Activated B cell treated with CpG ODN at 0.5 μM for 24 hours (primary cell): ENCODE results near the gene SORBS1. TPM values are rescaled to one million over a fixed set of nuclear protein-coding genes. Genes with fewer than 3 reads are reported as not detected.

Experiments used
- ATAC-seq: fragments of 200-7000 bp; cut with Tn5 transposase; one replicate; pipeline ENCODE4 v1.10.0; 2021; ENCODE audit warnings: low read depth, mild to moderate bottlenecking, moderate library complexity
- CTCF ChIA-PET: fragments of 350-600 bp; sonication (Branson Sonifier 250); formaldehyde crosslinking; loops from one replicate; lab custom pipeline; 2021; ENCODE audit warnings: antibody characterized with exemption; lab: Charles Lee
- POLR2A ChIA-PET: fragments of 350-600 bp; sonication (Branson Sonifier 250); formaldehyde crosslinking; loops from one replicate; lab custom pipeline; 2021; ENCODE audit warnings: antibody characterized with exemption; lab: Charles Lee
- DNase-seq: peaks from one replicate; pipeline ENCODE4 v3.0.0; 2022
- H3K27ac Mint-ChIP-seq: one replicate; pipeline ENCODE4 v1.8.0; 2020; ENCODE audit warnings: mixed read lengths
- H3K27me3 Mint-ChIP-seq: one replicate; pipeline ENCODE4 v1.8.0; 2021; ENCODE audit warnings: mixed read lengths
- H3K36me3 Mint-ChIP-seq: one replicate; pipeline ENCODE4 v1.8.0; 2021; ENCODE audit warnings: low read depth, mixed read lengths
- H3K4me1 Mint-ChIP-seq: one replicate; pipeline ENCODE4 v1.8.0; 2021; ENCODE audit warnings: mixed read lengths
- H3K4me3 Mint-ChIP-seq: one replicate; pipeline ENCODE4 v1.8.0; 2020; ENCODE audit warnings: mild to moderate bottlenecking, mixed read lengths
- H3K9me3 Mint-ChIP-seq: one replicate; pipeline ENCODE4 v1.8.0; 2020; ENCODE audit warnings: mixed read lengths
- CTCF ChIP-seq: fragments of 200-600 bp; IDR thresholded peaks from one replicate; pipeline ENCODE4 v1.8.0; 2022; ENCODE audit warnings: antibody characterized with exemption, mild to moderate bottlenecking
- intact Hi-C: fragments of 100-400 bp; cut with micrococcal nuclease; formaldehyde crosslinking; loops from one replicate; pipeline ENCODE4 v1.15.1; 2024
- total RNA-seq: library from RNA; stranded (reverse); gene quantifications from 2 replicates; pipeline ENCODE4 v1.2.3, GENCODE V29; 2022

The SORBS1 gene
- total RNA-seq, 1 donor from 2014 or later = 0.42 TPM

GRCh38 chr10:95275726-95276366, 285.3 kb downstream of the SORBS1 start:
- Mint-ChIP-seq H3K4me1 (peaks cover 58% of the 10 kb centered on the region), H3K27me3 (no peaks in the 10 kb centered on the region), H3K4me3 (no peak overlapping the region), H3K9me3 (no peaks in the 10 kb centered on the region), H3K36me3 (peaks cover 24% of the 10 kb centered on the region), H3K27ac (no peak overlapping the region)
- intact Hi-C loops = no loop called here
- POLR2A ChIA-PET = interaction anchor here (0.8 to 1.6 kb wide), 3 partner anchors 15 to 84 kb away, joined by 3 to 10 read pairs (median 4); partner anchors contain the start of gene PDLIM1
- ATAC-seq (no peak), DNase-seq (no peak)
- CTCF ChIA-PET = no interaction called here
- no peak for TF ChIP-seq CTCF

GRCh38 chr10:95273393-95274312, 287.5 kb downstream of the SORBS1 start:
- Mint-ChIP-seq H3K27me3 (no peaks in the 10 kb centered on the region), H3K9me3 (no peaks in the 10 kb centered on the region), H3K36me3 (peaks cover 41% of the 10 kb centered on the region), H3K4me3 (no peak overlapping the region), H3K4me1 (peaks cover 41% of the 10 kb centered on the region), H3K27ac (peak overlapping the region; percentile 4)
- intact Hi-C loops = no loop called here
- no peak for ATAC-seq
- POLR2A ChIA-PET = interaction anchor here (0.6 to 1.1 kb wide), 3 partner anchors 9 to 19 kb away, joined by 3 read pairs; partner anchors contain the start of gene PDLIM1
- no peak for DNase-seq
- TF ChIP-seq CTCF = no peak
- CTCF ChIA-PET = interaction anchor here (0.6 kb wide), 1 partner anchor 89 kb away, joined by 3 read pairs; no protein-coding TSS in a partner anchor

GRCh38 chr10:95268438-95268837, 292.7 kb downstream of the SORBS1 start:
- ChIA-PET CTCF (no interaction called here), POLR2A (no interaction called here)
- Mint-ChIP-seq H3K4me3 (no peak overlapping the region), H3K27me3 (no peaks in the 10 kb centered on the region), H3K27ac (peak overlapping the region; percentile 41), H3K9me3 (no peaks in the 10 kb centered on the region), H3K36me3 (peaks cover 55% of the 10 kb centered on the region), H3K4me1 (peaks cover 42% of the 10 kb centered on the region)
- no peak for TF ChIP-seq CTCF
- DNase-seq = no peak
- intact Hi-C loops = no loop called here
- ATAC-seq = no peak

GRCh38 chr10:95267251-95267650, 293.9 kb downstream of the SORBS1 start:
- H3K27ac Mint-ChIP-seq = no peak overlapping the region
- H3K27me3 Mint-ChIP-seq = no peaks in the 10 kb centered on the region
- peaks cover 63% of the 10 kb centered on the region for H3K36me3 Mint-ChIP-seq
- H3K4me3 Mint-ChIP-seq = no peak overlapping the region
- no peaks in the 10 kb centered on the region for H3K9me3 Mint-ChIP-seq
- no peak for TF ChIP-seq CTCF
- ATAC-seq = no peak
- intact Hi-C loops = loop anchor here (2.0 kb wide), 1 partner anchor 20 kb away; no protein-coding TSS in a partner anchor
- ChIA-PET POLR2A (interaction anchor here (1.6 kb wide), 1 partner anchor 23 kb away, joined by 3 read pairs; the partner anchor contains the start of gene PDLIM1), CTCF (interaction anchor here (1.9 kb wide), 1 partner anchor 95 kb away, joined by 5 read pairs; no protein-coding TSS in a partner anchor)
- no peak for DNase-seq
- peaks cover 52% of the 10 kb centered on the region for H3K4me1 Mint-ChIP-seq
